HG03378 (cell line): ENCODE measurements around the gene RAP1A.
A peak's percentile ranks its signal among the peaks of the same experiment; 100 is the strongest.
"Not testable (repeated sequence)": the region's sequence is repeated elsewhere in the genome, so short reads cannot be mapped to it uniquely, and the experiment has no call there.

Experiments used
- ATAC-seq: cut with Tn5 transposase; IDR thresholded peaks from one replicate; pipeline ENCODE4 v1.9.1; 2021; ENCODE audit warnings: mild to moderate bottlenecking, moderate library complexity; ENCODE audit not compliant: unreplicated experiment

Gene RAP1A

DNA sequence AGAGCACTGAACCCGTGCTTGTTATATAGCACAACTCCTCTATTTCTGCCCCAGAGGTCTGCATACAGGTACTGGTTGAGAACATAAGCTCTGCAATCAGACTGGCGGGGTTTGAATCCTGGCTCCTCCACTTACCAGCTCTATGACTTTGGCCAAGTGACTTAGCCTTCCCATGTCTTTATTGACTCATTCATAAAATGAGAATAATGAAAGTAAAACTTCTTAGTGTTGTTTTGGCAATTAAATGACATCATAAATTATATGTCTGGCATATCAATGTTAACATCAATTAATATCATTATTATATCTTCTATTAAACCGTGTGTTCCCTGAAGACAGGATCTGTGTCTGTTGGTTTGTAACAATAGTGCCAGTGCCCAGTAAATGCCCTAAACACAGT lies 115.3 kb downstream of the RAP1A start:
- no peak for ATAC-seq

DNA sequence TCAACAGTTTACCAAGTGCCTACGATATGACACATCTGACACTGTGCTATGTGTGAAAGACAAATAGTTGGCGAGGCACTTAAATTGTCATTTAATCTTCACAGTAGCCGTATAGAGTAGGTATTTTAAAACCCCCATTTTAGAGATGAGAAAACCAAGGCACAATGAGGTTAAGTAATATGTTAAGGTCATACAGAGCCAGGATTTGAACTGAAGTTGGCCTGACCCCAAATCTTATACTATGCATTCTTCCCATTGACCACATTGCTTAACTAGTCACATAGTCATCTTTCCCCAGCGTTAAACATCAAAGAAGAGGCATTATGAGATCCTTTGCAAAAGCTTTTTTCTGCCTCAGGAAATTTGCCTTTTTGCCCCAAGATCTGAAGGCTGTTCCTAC lies 115.7 kb downstream of the RAP1A start:
- ATAC-seq, result no peak

GRCh38 chr1:111735858-111736544 lies 116.4 kb downstream of the RAP1A start:
- no peak for ATAC-seq

GRCh38 chr1:111736548-111737215 lies 117.1 kb downstream of the RAP1A start:
- no peak for ATAC-seq

GRCh38 chr1:111737216-111738132 lies 117.9 kb downstream of the RAP1A start:
- ATAC-seq, result no peak

- ATAC-seq, result no peak
These were observed 118.5 kb downstream of the RAP1A start for GRCh38 chr1:111738133-111738435.

DNA sequence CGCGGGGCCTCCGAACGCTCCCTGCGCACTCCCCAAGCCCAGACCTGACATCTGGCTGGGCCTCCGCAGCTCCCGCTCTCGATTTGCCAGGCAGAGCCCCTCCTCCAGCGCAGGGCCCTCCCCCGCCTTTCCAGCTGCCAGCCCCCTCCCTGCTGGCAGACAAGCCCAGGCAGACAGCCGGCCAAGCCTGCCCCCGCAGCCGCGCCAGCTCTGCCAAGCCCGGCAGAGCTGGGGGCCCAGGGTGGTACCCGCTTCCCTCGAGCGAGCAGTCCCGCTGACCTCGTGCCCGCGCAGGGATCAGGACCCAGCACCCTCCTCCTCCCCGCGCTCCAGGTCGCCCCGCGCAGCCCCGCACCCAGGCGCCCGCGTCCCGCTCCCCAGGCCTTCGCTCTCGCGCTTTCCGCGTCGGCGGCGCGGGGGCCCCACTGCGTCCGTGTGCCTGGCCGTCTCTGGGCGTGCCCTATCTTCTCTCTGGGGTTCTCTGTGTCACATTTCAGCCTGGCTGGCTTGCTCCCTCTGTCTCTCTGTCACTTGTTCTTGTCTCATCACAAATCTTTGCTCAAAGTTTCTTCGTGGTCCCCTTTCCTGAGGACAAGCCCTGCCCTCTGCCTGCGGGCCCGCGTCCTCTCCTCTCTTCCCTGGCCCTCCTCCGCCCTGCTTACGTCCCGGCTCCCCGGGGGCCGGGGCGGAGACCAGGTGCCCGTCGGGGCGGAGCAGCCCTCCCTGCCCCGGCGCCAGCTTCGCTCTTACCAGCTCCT lies 119.0 kb downstream of the RAP1A start:
- peak; percentile 35 for ATAC-seq

DNA sequence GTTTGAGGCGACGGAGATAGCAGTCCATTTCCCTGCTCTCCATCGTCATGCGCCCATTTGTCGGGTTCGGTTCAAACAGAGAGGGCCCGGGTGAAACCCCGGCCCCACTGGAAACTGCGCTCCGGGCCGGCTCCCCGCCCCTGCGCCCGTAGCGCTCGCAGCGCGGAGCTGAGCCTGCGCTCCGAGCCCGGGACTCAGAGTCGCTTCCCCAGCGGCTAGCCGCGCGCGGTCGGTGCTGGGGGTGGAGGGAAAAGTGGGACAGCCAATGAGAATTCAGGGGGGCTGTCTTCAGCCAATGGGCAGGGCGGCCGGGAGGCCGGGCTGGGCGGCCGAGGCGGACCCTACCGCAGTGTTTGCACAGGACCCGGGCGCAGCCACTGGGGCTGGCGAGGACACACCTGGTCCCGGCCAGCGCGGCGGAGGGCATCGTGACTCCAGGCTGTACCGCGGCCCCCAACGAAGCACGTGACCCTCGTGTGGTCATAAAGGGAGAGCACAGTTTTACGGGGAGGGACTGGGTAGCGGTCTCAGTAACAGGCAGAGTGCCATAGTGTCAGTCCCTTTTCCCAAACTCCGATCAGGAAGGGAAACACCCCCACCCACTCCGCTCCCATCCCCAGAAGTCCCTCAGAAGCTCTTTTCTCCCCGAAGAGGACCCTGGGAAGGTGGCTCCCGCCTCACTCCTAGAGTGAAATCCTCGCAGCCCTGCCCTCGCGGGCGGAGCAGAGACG lies 119.8 kb downstream of the RAP1A start, which contains the start of gene INKA2:
TSS of gene INKA2 (minus strand) at position 202 of the 731 bp plus-strand sequence. CDS start at position 49, 153 bp downstream.
- ATAC-seq, result peak; percentile 58

DNA sequence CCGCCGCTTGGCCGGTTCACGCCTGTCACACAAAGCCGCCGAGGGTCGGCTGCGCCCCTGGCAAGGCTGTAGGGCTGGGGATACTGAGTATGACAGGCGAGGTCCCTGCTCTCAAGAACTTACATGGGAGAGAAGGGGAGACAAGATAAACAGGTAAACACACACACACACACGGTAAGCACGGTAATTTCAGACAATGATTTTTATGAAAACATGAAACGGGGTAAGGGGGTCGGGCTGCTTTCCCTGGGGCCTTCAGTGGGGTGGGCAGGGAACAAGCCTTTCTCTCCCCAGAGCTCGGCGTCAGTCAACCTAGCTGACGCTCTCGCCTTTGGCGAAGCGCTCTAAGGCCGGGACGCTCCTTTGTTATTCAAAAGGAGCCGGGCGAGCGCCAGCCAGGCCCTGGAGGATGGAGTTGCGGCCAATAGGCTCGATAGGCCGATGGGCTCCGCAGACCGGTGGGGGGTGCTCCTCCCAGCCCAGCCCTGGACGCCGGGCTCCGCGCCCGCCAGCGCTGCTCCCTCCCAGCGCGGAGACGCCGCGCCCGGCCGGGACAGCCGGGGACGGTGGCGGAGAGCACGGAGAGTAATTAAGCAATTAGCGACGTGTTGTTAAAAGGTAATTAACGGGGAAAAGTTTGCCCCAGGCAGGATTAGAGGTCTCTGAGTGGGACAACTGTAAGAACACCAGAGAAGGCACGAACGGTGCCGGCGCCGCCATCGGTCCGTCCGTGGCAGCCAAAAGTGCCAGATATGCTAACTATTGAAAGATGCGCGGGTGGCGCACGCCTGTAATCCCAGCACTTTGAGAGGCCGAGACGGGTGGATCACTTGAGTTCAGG lies 120.6 kb downstream of the RAP1A start:
- no peak for ATAC-seq

DNA sequence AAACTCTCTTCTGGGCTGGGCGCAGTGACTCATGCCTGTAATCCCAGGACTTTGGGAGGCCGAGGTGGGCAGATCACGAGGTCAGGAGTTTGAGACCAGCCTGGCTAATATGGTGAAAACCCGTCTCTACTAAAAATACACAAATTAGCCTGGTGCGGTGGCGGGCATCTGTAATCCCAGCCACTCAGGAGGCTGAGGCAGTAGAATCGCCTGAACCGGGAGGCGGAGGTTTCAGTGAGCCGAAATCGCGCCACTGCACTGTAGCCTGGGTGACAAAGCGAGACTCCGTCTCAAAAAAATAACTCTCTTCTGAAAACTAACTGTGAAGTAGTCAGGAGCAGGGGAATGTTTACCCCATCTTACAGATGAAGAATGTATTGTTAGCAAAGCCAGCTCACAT lies 122.7 kb downstream of the RAP1A start:
- not testable (repeated sequence) for ATAC-seq

- no peak for ATAC-seq
These were observed 123.5 kb downstream of the RAP1A start for GRCh38 chr1:111742938-111743549.

DNA sequence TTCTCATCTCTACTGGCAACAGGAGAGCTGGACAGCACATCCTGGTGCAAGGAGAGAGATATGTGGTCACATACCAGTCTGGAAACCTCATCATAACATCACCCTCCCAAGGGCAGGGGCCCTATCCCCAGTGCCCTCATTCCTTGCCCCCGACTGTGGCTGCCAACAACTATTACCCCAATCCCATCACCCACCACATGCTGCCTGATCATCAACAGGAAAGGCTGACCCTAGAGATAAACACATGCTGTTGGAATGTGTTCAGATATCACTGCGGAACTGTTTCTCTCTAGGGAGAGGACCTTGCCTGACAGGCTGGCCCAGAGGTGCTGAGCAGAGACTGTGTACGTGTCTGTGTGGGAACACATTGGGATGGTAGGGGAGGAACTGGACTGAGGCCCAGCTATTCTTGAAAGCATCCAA lies 124.1 kb downstream of the RAP1A start:
- no peak for ATAC-seq

GRCh38 chr1:111745675-111746613 lies 126.4 kb downstream of the RAP1A start:
- ATAC-seq, result no peak

DNA sequence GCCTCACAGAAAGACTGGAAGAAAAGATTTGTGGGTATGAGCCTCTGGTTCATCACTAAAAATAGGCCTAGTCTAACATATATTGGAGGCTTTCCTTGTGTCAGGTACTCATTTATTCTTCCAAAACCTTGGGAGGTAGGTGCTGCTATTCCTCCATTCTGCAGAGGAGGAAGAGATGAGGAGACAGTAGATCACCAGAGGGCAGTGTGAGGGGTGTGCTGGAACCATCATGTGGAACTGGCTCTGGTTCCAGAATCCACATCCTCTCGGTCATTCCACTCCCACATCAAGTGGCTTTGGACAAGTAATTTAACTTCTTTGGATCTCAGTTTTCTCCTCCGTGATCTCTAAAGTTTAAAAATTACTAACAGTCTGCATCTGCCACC lies 127.0 kb downstream of the RAP1A start:
- ATAC-seq, result no peak

GRCh38 chr1:111747282-111747734 lies 127.7 kb downstream of the RAP1A start:
- ATAC-seq, result no peak

- ATAC-seq, result no peak
These were observed 128.4 kb downstream of the RAP1A start for GRCh38 chr1:111747947-111748346.

- no peak for ATAC-seq
These were observed 130.0 kb downstream of the RAP1A start for GRCh38 chr1:111749628-111750027.

DNA sequence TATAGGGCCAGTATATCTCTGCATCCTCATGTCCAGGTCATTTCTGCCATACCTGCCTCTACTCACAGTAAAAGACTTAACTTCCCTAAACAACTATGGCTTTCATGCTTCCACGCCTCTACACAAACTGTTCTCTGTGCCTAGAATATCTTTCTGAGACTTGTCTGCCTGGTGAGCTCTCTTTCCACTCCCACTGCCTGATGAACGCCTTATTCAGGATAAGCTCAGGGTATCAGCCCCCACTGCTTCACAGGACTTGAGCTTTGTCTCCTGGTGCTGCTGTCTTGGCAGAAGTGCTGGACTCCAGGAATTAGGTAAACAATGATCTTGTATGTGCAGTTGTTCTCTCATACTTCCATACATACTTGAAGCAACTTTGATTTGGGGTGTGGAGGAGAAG lies 131.3 kb downstream of the RAP1A start:
- ATAC-seq, result no peak
